ENCODE data around the gene EDN3. TPM values are rescaled to one million over a fixed set of nuclear protein-coding genes. Genes with fewer than 3 reads are reported as not detected.

Gene EDN3
- polyA plus RNA-seq, 1 donor (not counting 4 experiments of a cell fraction or from before 2014, with no cell fraction given), result not detected

GRCh38 chr20:59269411-59270025 lies 30.9 kb upstream of the EDN3 start:
- Histone ChIP-seq H3K4me3 (ENCODE audit: control insufficient read depth in 2 of 3, extremely low read depth in 1 of 3, insufficient read depth in 2 of 3, low read depth in 1 of 3, low read length in 3 of 3) (no peak overlapping the region), H3K4me2 (ENCODE audit: control insufficient read depth, extremely low read depth, insufficient read depth, low read depth, low read length) (no peak overlapping the region), H3K4me1 (ENCODE audit: control insufficient read depth, extremely low read depth, insufficient read depth, low read length) (no peaks in the 10 kb centered on the region), H3K27ac (ENCODE audit: control insufficient read depth, insufficient read depth, low read length) (no peak overlapping the region), H3K79me2 (ENCODE audit: control insufficient read depth, insufficient read depth, low read length) (no peaks in the 10 kb centered on the region), H3K27me3 (ENCODE audit: control insufficient read depth, extremely low read depth, insufficient read depth, low read length) (no peaks in the 10 kb centered on the region), H3K9me3 (ENCODE audit: control insufficient read depth, low read depth, low read length) (no peaks in the 10 kb centered on the region), H2AFZ (ENCODE audit: control insufficient read depth, low read length) (no peak overlapping the region), H3K36me3 (ENCODE audit: control insufficient read depth in 2 of 2, extremely low read depth in 1 of 2, insufficient read depth in 2 of 2, low read length in 2 of 2) (no peaks in the 10 kb centered on the region), H3K9ac (ENCODE audit: control insufficient read depth, extremely low read depth, insufficient read depth, low read length) (no peak overlapping the region), H4K20me1 (ENCODE audit: control insufficient read depth, extremely low read depth, insufficient read depth, low read length) (no peaks in the 10 kb centered on the region), H3K9me1 (ENCODE audit: control insufficient read depth, extremely low read depth, insufficient read depth, low read length) (no peaks in the 10 kb centered on the region)
- TF ChIP-seq CTCF (optimal IDR thresholded peaks at IDR 0.05 in 1 of 3, IDR thresholded peaks at IDR 0.05 in 1 of 3, conservative IDR thresholded peaks at IDR 0.05 in 1 of 3; ENCODE audit: extremely low read depth in 1 of 3, insufficient read depth in 2 of 3, low read length in 3 of 3), result no peak
- no peak for TF ChIP-seq EZH2 (IDR thresholded peaks at IDR 0.05; ENCODE audit: low read length)
- no peak for DNase-seq (ENCODE audit: low read depth, low spot score)
- no peak for FAIRE-seq
- dilution Hi-C loops (cut with MboI; ENCODE audit: extremely low pct_ligation_motif_present, low sequenced_read_pairs), result no loop called here

- FAIRE-seq, result no peak
Measured at GRCh38 chr20:59270380-59270779, 30.0 kb upstream of the EDN3 start.

More at GRCh38 chr20:59270380-59270779, 30.0 kb upstream of the EDN3 start:
- H2AFZ ChIP-seq (ENCODE audit: control insufficient read depth, low read length), result no peak overlapping the region
- no peak overlapping the region for H3K4me2 ChIP-seq (ENCODE audit: control insufficient read depth, extremely low read depth, insufficient read depth, low read depth, low read length)
- dilution Hi-C loops (cut with MboI; ENCODE audit: extremely low pct_ligation_motif_present, low sequenced_read_pairs), result no loop called here
- no peak overlapping the region for H3K27ac ChIP-seq (ENCODE audit: control insufficient read depth, insufficient read depth, low read length)
- H3K9me1 ChIP-seq (ENCODE audit: control insufficient read depth, extremely low read depth, insufficient read depth, low read length), result no peaks in the 10 kb centered on the region
- TF ChIP-seq CTCF (optimal IDR thresholded peaks at IDR 0.05 in 1 of 3, IDR thresholded peaks at IDR 0.05 in 1 of 3, conservative IDR thresholded peaks at IDR 0.05 in 1 of 3; ENCODE audit: extremely low read depth in 1 of 3, insufficient read depth in 2 of 3, low read length in 3 of 3), result no peak
- no peak for TF ChIP-seq EZH2 (IDR thresholded peaks at IDR 0.05; ENCODE audit: low read length)
- no peak overlapping the region for H3K9ac ChIP-seq (ENCODE audit: control insufficient read depth, extremely low read depth, insufficient read depth, low read length)
- no peaks in the 10 kb centered on the region for H3K4me1 ChIP-seq (ENCODE audit: control insufficient read depth, extremely low read depth, insufficient read depth, low read length)
- no peak overlapping the region for H3K4me3 ChIP-seq (ENCODE audit: control insufficient read depth in 2 of 3, extremely low read depth in 1 of 3, insufficient read depth in 2 of 3, low read depth in 1 of 3, low read length in 3 of 3)
- H3K9me3 ChIP-seq (ENCODE audit: control insufficient read depth, low read depth, low read length), result no peaks in the 10 kb centered on the region
- H3K79me2 ChIP-seq (ENCODE audit: control insufficient read depth, insufficient read depth, low read length), result no peaks in the 10 kb centered on the region
- H3K27me3 ChIP-seq (ENCODE audit: control insufficient read depth, extremely low read depth, insufficient read depth, low read length), result no peaks in the 10 kb centered on the region
- H4K20me1 ChIP-seq (ENCODE audit: control insufficient read depth, extremely low read depth, insufficient read depth, low read length), result no peaks in the 10 kb centered on the region
- DNase-seq (ENCODE audit: low read depth, low spot score), result no peak
- H3K36me3 ChIP-seq (ENCODE audit: control insufficient read depth in 2 of 2, extremely low read depth in 1 of 2, insufficient read depth in 2 of 2, low read length in 2 of 2), result no peaks in the 10 kb centered on the region

All from keratinocyte (primary cell).